WTC11 (cell line): Measurements from ENCODE around the gene GABRR1. TPM values are rescaled to one million over a fixed set of nuclear protein-coding genes. Genes with fewer than 3 reads are reported as not detected.

ENCODE experiments used
- ATAC-seq: fragments of 200-7000 bp; cut with Tn5 transposase; 2 replicates; pipeline ENCODE4 v1.10.0; 2021; ENCODE audit warnings: mild to moderate bottlenecking, moderate library complexity
- CTCF ChIA-PET: fragments of 300-600 bp; sonication (Branson Sonifier 250); formaldehyde crosslinking; loops from one replicate; lab custom pipeline; 2021; ENCODE audit warnings: antibody characterized with exemption; lab: Charles Lee
- POLR2A ChIA-PET: fragments of 350-600 bp; sonication (Branson Sonifier 250); formaldehyde crosslinking; loops from one replicate; lab custom pipeline; 2021; ENCODE audit warnings: antibody characterized with exemption; lab: Charles Lee
- DNase-seq: peaks from one replicate; pipeline ENCODE4 v3.0.0; 2021; ENCODE audit warnings: low spot score
- H3K27ac Mint-ChIP-seq: 2 replicates; pipeline ENCODE4 v1.8.0; 2021; ENCODE audit warnings: mixed read lengths
- H3K27me3 Mint-ChIP-seq: 2 replicates; pipeline ENCODE4 v1.8.0; 2021; ENCODE audit warnings: low read depth, mild to moderate bottlenecking, moderate library complexity, mixed read lengths
- H3K36me3 Mint-ChIP-seq: 2 replicates; pipeline ENCODE4 v1.8.0; 2021; ENCODE audit warnings: mixed read lengths
- H3K4me1 Mint-ChIP-seq: 2 replicates; pipeline ENCODE4 v1.8.0; 2022; ENCODE audit warnings: mixed read lengths
- H3K4me3 Mint-ChIP-seq: 2 replicates; pipeline ENCODE4 v1.8.0; 2021; ENCODE audit warnings: mild to moderate bottlenecking, moderate library complexity, mixed read lengths
- H3K9me3 Mint-ChIP-seq: 2 replicates; pipeline ENCODE4 v1.8.0; 2021; ENCODE audit warnings: mixed read lengths
- AFF4 ChIP-seq: sonication (generic); formaldehyde crosslinking; IDR thresholded peaks from 2 replicates; pipeline ENCODE4 v1.8.1; 2023; ENCODE audit warnings: mild to moderate bottlenecking, missing genetic modification reagents, borderline replicate concordance
- ATF1 ChIP-seq: sonication (generic); formaldehyde crosslinking; IDR thresholded peaks from 2 replicates; pipeline ENCODE4 v1.8.1; 2023; ENCODE audit warnings: mild to moderate bottlenecking, moderate library complexity, missing genetic modification reagents
- CREB1 ChIP-seq: sonication (generic); formaldehyde crosslinking; IDR thresholded peaks from 2 replicates; pipeline ENCODE4 v1.8.0; 2023; ENCODE audit warnings: mild to moderate bottlenecking, missing genetic modification reagents
- E2F1 ChIP-seq: sonication (generic); formaldehyde crosslinking; IDR thresholded peaks from 2 replicates; pipeline ENCODE4 v1.8.0; 2022; ENCODE audit warnings: mild to moderate bottlenecking, missing genetic modification reagents
- E2F5 ChIP-seq: sonication (generic); formaldehyde crosslinking; IDR thresholded peaks from 2 replicates; pipeline ENCODE4 v1.8.1; 2022; ENCODE audit warnings: mild to moderate bottlenecking, moderate library complexity, missing genetic modification reagents
- ERG ChIP-seq: fragments of 250-450 bp; sonication (Bioruptor Pico); IDR thresholded peaks from 2 replicates; pipeline ENCODE4 v1.8.0; 2021; ENCODE audit warnings: mild to moderate bottlenecking
- FOXJ3 ChIP-seq: sonication (generic); formaldehyde crosslinking; IDR thresholded peaks from 2 replicates; pipeline ENCODE4 v1.9.0; 2021; ENCODE audit warnings: missing genetic modification reagents, mild to moderate bottlenecking, borderline replicate concordance
- MLX ChIP-seq: sonication (generic); formaldehyde crosslinking; IDR thresholded peaks from 2 replicates; pipeline ENCODE4 v1.8.1; 2023; ENCODE audit warnings: mild to moderate bottlenecking, missing genetic modification reagents, moderate library complexity
- MYBL2 ChIP-seq: sonication (generic); formaldehyde crosslinking; IDR thresholded peaks from 2 replicates; pipeline ENCODE4 v1.8.1; 2023; ENCODE audit warnings: mild to moderate bottlenecking, moderate library complexity, missing genetic modification reagents
- NFATC4 ChIP-seq: fragments of 250-450 bp; sonication (Bioruptor Pico); IDR thresholded peaks from 2 replicates; pipeline ENCODE4 v1.9.0; 2021; ENCODE audit warnings: mild to moderate bottlenecking
- NR1H2 ChIP-seq: sonication (generic); formaldehyde crosslinking; IDR thresholded peaks from 2 replicates; pipeline ENCODE4 v1.9.0; 2021; ENCODE audit warnings: mild to moderate bottlenecking, moderate library complexity, missing genetic modification reagents
- SOX15 ChIP-seq: fragments of 250-450 bp; sonication (Bioruptor Pico); IDR thresholded peaks from 2 replicates; pipeline ENCODE4 v1.9.0; 2021; ENCODE audit warnings: mild to moderate bottlenecking
- ZBTB21 ChIP-seq: sonication (generic); formaldehyde crosslinking; IDR thresholded peaks from 2 replicates; pipeline ENCODE4 v1.8.1; 2023; ENCODE audit warnings: mild to moderate bottlenecking, missing genetic modification reagents, borderline replicate concordance
- ZNF219 ChIP-seq: sonication (generic); formaldehyde crosslinking; IDR thresholded peaks from 2 replicates; pipeline ENCODE4 v1.8.0; 2023; ENCODE audit warnings: missing genetic modification reagents, mild to moderate bottlenecking, borderline replicate concordance
- total RNA-seq: library from RNA; stranded (reverse); gene quantifications from 3 replicates; pipeline ENCODE4 v1.2.3, GENCODE V29; 2021
- TF ChIP-seq, protein P1 (sequence below): fragments of 250-450 bp; sonication (Bioruptor Pico); IDR thresholded peaks from 2 replicates; pipeline ENCODE4 v1.9.0; 2021; ENCODE audit warnings: mild to moderate bottlenecking
- TF ChIP-seq, protein P2 (sequence below): sonication (generic); formaldehyde crosslinking; conservative IDR thresholded peaks from 2 replicates; pipeline ENCODE4 v1.8.1; 2022; ENCODE audit warnings: mild to moderate bottlenecking, missing genetic modification reagents
- TF ChIP-seq, protein P3 (sequence below): sonication (generic); formaldehyde crosslinking; conservative IDR thresholded peaks from 2 replicates; pipeline ENCODE4 v1.8.1; 2023; ENCODE audit warnings: mild to moderate bottlenecking, low read depth, missing genetic modification reagents, moderate library complexity

The GABRR1 gene
- total RNA-seq, 1 experiment from 2014 or later = 0.24 TPM

- no peaks in the 10 kb centered on the region for H3K9me3 Mint-ChIP-seq
- no peak for ATAC-seq
- H3K27me3 Mint-ChIP-seq = peaks cover 10% of the 10 kb centered on the region; the same call in 1 of the 2 replicates
- H3K4me1 Mint-ChIP-seq = peaks cover 58% of the 10 kb centered on the region
- POLR2A ChIA-PET = interaction anchor here (0.6 kb wide), 1 partner anchor 22 kb away, joined by 5 read pairs; no protein-coding TSS in a partner anchor
- no peaks in the 10 kb centered on the region for H3K36me3 Mint-ChIP-seq
- no peak overlapping the region for H3K4me3 Mint-ChIP-seq
- no peak overlapping the region for H3K27ac Mint-ChIP-seq
- TF ChIP-seq CREB1 (CRISPR knock-in tag) (no peak), ERG (no peak), SOX15 (no peak), FOXJ3 (CRISPR knock-in tag) (no peak), ZBTB21 (no peak), E2F1 (CRISPR knock-in tag) (no peak)
- TF ChIP-seq, protein P1, sequence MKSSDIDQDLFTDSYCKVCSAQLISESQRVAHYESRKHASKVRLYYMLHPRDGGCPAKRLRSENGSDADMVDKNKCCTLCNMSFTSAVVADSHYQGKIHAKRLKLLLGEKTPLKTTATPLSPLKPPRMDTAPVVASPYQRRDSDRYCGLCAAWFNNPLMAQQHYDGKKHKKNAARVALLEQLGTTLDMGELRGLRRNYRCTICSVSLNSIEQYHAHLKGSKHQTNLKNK (CRISPR knock-in tag) = no peak
- TF ChIP-seq, protein P2, sequence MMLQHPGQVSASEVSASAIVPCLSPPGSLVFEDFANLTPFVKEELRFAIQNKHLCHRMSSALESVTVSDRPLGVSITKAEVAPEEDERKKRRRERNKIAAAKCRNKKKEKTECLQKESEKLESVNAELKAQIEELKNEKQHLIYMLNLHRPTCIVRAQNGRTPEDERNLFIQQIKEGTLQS (CRISPR knock-in tag) = no peak
- DNase-seq = no peak
- CTCF ChIA-PET = no interaction called here
Measured at GRCh38 chr6:89214197-89214596, 3.0 kb downstream of the GABRR1 start.

DNA sequence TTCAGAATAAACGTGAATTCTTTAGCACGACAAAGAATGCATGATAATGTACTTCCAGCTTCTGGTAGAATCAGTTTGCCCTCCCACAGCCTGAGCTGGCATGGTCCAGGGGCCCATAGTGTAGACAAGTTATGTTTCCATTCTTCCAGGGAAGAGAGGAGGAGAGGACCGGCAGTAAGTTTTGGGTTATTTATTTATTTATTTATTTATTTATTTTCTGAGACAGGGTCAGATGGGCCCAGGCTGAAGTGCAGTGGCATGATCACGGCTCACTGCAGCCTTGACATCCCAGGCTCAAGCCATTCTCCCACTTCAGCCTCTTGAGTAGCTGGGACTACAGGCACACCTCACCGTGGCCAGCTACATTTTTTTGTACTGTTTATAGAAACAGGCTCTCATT, 4.7 kb downstream of the GABRR1 start:
- Mint-ChIP-seq H3K9me3 (no peaks in the 10 kb centered on the region), H3K4me3 (no peak overlapping the region), H3K27ac (no peak overlapping the region), H3K4me1 (peaks cover 48% of the 10 kb centered on the region), H3K36me3 (no peaks in the 10 kb centered on the region), H3K27me3 (peaks cover 10% of the 10 kb centered on the region; the same call in 1 of the 2 replicates)
- DNase-seq = no peak
- ChIA-PET CTCF (interaction anchor here (1.6 to 1.8 kb wide), 2 partner anchors 69 to 99 kb away, joined by 6 to 7 read pairs; no protein-coding TSS in a partner anchor), POLR2A (no interaction called here)
- no peak for TF ChIP-seq NR1H2 (CRISPR knock-in tag)
- no peak; the same call in 1 of the 2 replicates for ATAC-seq

- POLR2A ChIA-PET = no interaction called here
- TF ChIP-seq ATF1 (no peak), NFATC4 (CRISPR knock-in tag) (no peak), MYBL2 (no peak)
- TF ChIP-seq, protein P3, sequence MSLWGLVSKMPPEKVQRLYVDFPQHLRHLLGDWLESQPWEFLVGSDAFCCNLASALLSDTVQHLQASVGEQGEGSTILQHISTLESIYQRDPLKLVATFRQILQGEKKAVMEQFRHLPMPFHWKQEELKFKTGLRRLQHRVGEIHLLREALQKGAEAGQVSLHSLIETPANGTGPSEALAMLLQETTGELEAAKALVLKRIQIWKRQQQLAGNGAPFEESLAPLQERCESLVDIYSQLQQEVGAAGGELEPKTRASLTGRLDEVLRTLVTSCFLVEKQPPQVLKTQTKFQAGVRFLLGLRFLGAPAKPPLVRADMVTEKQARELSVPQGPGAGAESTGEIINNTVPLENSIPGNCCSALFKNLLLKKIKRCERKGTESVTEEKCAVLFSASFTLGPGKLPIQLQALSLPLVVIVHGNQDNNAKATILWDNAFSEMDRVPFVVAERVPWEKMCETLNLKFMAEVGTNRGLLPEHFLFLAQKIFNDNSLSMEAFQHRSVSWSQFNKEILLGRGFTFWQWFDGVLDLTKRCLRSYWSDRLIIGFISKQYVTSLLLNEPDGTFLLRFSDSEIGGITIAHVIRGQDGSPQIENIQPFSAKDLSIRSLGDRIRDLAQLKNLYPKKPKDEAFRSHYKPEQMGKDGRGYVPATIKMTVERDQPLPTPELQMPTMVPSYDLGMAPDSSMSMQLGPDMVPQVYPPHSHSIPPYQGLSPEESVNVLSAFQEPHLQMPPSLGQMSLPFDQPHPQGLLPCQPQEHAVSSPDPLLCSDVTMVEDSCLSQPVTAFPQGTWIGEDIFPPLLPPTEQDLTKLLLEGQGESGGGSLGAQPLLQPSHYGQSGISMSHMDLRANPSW (CRISPR knock-in tag) = no peak
- TF ChIP-seq, all 79 proteins: peak for 0
- DNase-seq (no peak), ATAC-seq (no peak)
- CTCF ChIA-PET = interaction anchor here (0.6 kb wide), 1 partner anchor 163 kb away, joined by 3 read pairs; no protein-coding TSS in a partner anchor
- H3K27ac Mint-ChIP-seq = no peak overlapping the region
- peaks cover 10% of the 10 kb centered on the region; the same call in 1 of the 2 replicates for H3K27me3 Mint-ChIP-seq
- H3K9me3 Mint-ChIP-seq = no peaks in the 10 kb centered on the region
- H3K4me1 Mint-ChIP-seq = peaks cover 41% of the 10 kb centered on the region
- no peak overlapping the region for H3K4me3 Mint-ChIP-seq
- H3K36me3 Mint-ChIP-seq = no peaks in the 10 kb centered on the region
Measured at GRCh38 chr6:89209457-89209856, 7.7 kb downstream of the GABRR1 start.

DNA sequence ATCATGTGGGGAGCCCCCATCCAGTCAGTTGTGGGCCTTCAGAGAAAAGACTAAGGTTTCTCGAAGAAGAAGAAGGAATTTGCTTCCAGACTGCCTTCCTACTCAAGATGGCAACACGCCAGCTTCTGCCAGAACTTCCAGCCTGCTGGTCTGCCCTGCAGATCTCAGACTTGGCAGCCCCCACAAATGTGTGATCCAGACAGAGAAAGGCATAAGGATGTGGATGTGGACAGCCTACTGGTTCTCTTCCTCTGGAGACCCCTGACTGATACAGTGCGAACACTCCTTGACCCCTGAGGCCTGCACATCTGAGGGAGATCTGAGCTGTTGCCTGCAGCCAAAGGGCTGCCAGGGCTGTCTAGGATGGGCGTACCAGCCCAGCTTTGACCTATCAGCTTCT, 8.6 kb downstream of the GABRR1 start:
- DNase-seq (no peak), ATAC-seq (no peak)
- ChIA-PET CTCF (no interaction called here), POLR2A (no interaction called here)
- Mint-ChIP-seq H3K36me3 (no peaks in the 10 kb centered on the region), H3K9me3 (no peaks in the 10 kb centered on the region), H3K27ac (no peak overlapping the region), H3K4me1 (peaks cover 40% of the 10 kb centered on the region), H3K27me3 (peaks cover 10% of the 10 kb centered on the region), H3K4me3 (no peak overlapping the region)
- TF ChIP-seq MLX = no peak
- no peak for TF ChIP-seq E2F5 (CRISPR knock-in tag)
- TF ChIP-seq, protein P1 (CRISPR knock-in tag) = no peak
- no peak for TF ChIP-seq ZNF219
- TF ChIP-seq AFF4 (CRISPR knock-in tag) = no peak
